IMR-90 (cell line): ENCODE measurements around the gene ZNF286A. TPM values are rescaled to one million over a fixed set of nuclear protein-coding genes. Genes with fewer than 3 reads are reported as not detected.
"Not testable (repeated sequence)": the region's sequence is repeated elsewhere in the genome, so short reads cannot be mapped to it uniquely, and the experiment has no call there.

Experiments
- ATAC-seq: fragments of 200-7000 bp; cut with Tn5 transposase; 2 replicates; pipeline ENCODE4 v1.9.1; 2020; ENCODE audit warnings: low read depth, mild to moderate bottlenecking, moderate library complexity
- Bru-seq: library from RNA; stranded (reverse); fragments of 400-500 nt; gene quantifications from one replicate; lab custom pipeline; 2021; lab: Mats Ljungman, UMichigan
- BruChase-seq, 2 experiments: library from RNA; stranded (reverse); fragments of 400-500 nt; gene quantifications; one replicate each; lab custom pipeline; 2021; lab: Mats Ljungman, UMichigan
- BruUV-seq: library from RNA; stranded (reverse); fragments of 400-500 nt; replicated peaks from 2 replicates; lab custom pipeline; 2021; lab: Mats Ljungman, UMichigan
- CTCF ChIA-PET: fragments of 300-600 bp; formaldehyde crosslinking; extraction: SDS; loops from one replicate; lab custom pipeline; 2021; ENCODE audit warnings: antibody characterized with exemption; lab: Yijun Ruan, JAX
- POLR2A ChIA-PET: fragments of 300-600 bp; sonication (Branson Sonifier 250); formaldehyde crosslinking; loops from one replicate; lab custom pipeline; 2022; ENCODE audit warnings: antibody characterized with exemption; ENCODE audit not compliant: unreplicated experiment; lab: Charles Lee
- DNase-seq: peaks from one replicate; pipeline ENCODE4 v3.0.0; 2013
- H2AFZ ChIP-seq: replicated peaks from 2 replicates; pipeline ENCODE3; 2013; ENCODE audit warnings: low read length, mild to moderate bottlenecking; ENCODE audit not compliant: poor library complexity
- H2AK5ac ChIP-seq: 2 replicates; pipeline ENCODE4 v1.6.1; 2013; ENCODE audit warnings: low read depth, low read length, inconsistent platforms
- H2AK9ac ChIP-seq: replicated peaks from 2 replicates; pipeline ENCODE3; 2013; ENCODE audit warnings: mild to moderate bottlenecking, low read depth, low read length, moderate library complexity; ENCODE audit not compliant: poor library complexity
- H2BK120ac ChIP-seq: 2 replicates; pipeline ENCODE4 v1.6.1; 2013; ENCODE audit warnings: low read depth, low read length, inconsistent platforms
- H2BK15ac ChIP-seq: 3 replicates; pipeline ENCODE4 v1.6.1; 2013; ENCODE audit warnings: low read depth, low read length, inconsistent platforms
- H2BK20ac ChIP-seq: 2 replicates; pipeline ENCODE4 v1.6.1; 2013; ENCODE audit warnings: low read depth, mild to moderate bottlenecking, inconsistent platforms, low read length, moderate library complexity
- H2BK5ac ChIP-seq: 2 replicates; pipeline ENCODE4 v1.6.1; 2013; ENCODE audit warnings: mild to moderate bottlenecking, low read depth, low read length, inconsistent platforms; ENCODE audit not compliant: poor library complexity, severe bottlenecking
- H3K14ac ChIP-seq: replicated peaks from 2 replicates; pipeline ENCODE4 v1.6.1; 2013; ENCODE audit warnings: low read depth, low read length, inconsistent platforms
- H3K18ac ChIP-seq: 2 replicates; pipeline ENCODE4 v1.6.1; 2013; ENCODE audit warnings: low read depth, low read length, control low read depth
- H3K23ac ChIP-seq: 2 replicates; pipeline ENCODE4 v1.6.1; 2013; ENCODE audit warnings: low read depth, low read length, inconsistent platforms
- H3K27ac ChIP-seq: 2 replicates; pipeline ENCODE4 v1.5.1; 2013; ENCODE audit warnings: mild to moderate bottlenecking, control low read depth, low read length; ENCODE audit not compliant: insufficient read depth
- H3K27me3 ChIP-seq: 2 replicates; pipeline ENCODE4 v1.6.1; 2013; ENCODE audit warnings: low read length; ENCODE audit not compliant: control insufficient read depth, insufficient read depth
- H3K36me3 ChIP-seq: 2 replicates; pipeline ENCODE4 v1.6.1; 2013; ENCODE audit warnings: low read length, mixed read lengths; ENCODE audit not compliant: control insufficient read depth, insufficient read depth
- H3K4ac ChIP-seq: 2 replicates; pipeline ENCODE4 v1.6.1; 2013; ENCODE audit warnings: low read depth, low read length, inconsistent platforms
- H3K4me1 ChIP-seq: 2 replicates; pipeline ENCODE4 v1.6.1; 2013; ENCODE audit warnings: low read length, mixed read lengths; ENCODE audit not compliant: control insufficient read depth, insufficient read depth
- H3K4me2 ChIP-seq: 2 replicates; pipeline ENCODE4 v1.6.1; 2013; ENCODE audit warnings: low read depth, mild to moderate bottlenecking, control low read depth, low read length, moderate library complexity
- H3K4me3 ChIP-seq: 2 replicates; pipeline ENCODE4 v1.5.1; 2013; ENCODE audit warnings: low read depth, mild to moderate bottlenecking, control low read depth, low read length, moderate library complexity; ENCODE audit not compliant: insufficient read depth
- H3K56ac ChIP-seq: 2 replicates; pipeline ENCODE4 v1.6.1; 2013; ENCODE audit warnings: low read length, inconsistent platforms; ENCODE audit not compliant: insufficient read depth; ENCODE audit errors: extremely low read depth
- H3K79me1 ChIP-seq, 2 experiments: 2 replicates each; pipeline ENCODE4 v1.6.1; 2013; ENCODE audit warnings: low read length in 2 of 2, inconsistent platforms in 1 of 2, low read depth in 1 of 2
- H3K9ac ChIP-seq: 2 replicates; pipeline ENCODE4 v1.6.1; 2013; ENCODE audit warnings: low read depth, low read length, control low read depth
- H3K9me1 ChIP-seq: 2 replicates; pipeline ENCODE4 v1.6.1; 2013; ENCODE audit warnings: low read length, inconsistent platforms; ENCODE audit not compliant: insufficient read depth
- H3K9me3 ChIP-seq: 2 replicates; pipeline ENCODE4 v1.6.1; 2013; ENCODE audit warnings: low read length; ENCODE audit not compliant: control insufficient read depth, insufficient read depth
- H4K20me1 ChIP-seq: 2 replicates; pipeline ENCODE4 v1.6.1; 2013; ENCODE audit warnings: low read length, inconsistent platforms; ENCODE audit not compliant: insufficient read depth
- H4K5ac ChIP-seq: 2 replicates; pipeline ENCODE4 v1.6.1; 2013; ENCODE audit warnings: mild to moderate bottlenecking, low read depth, low read length, control low read depth
- H4K8ac ChIP-seq, 2 experiments: 2 replicates each; pipeline ENCODE4 v1.6.1; 2013; ENCODE audit warnings: low read depth in 2 of 2, low read length in 2 of 2, control low read depth in 1 of 2, inconsistent platforms in 1 of 2
- H4K91ac ChIP-seq: 2 replicates; pipeline ENCODE4 v1.6.1; 2013; ENCODE audit warnings: low read depth, low read length, inconsistent platforms; ENCODE audit not compliant: insufficient read depth
- MAZ ChIP-seq: IDR thresholded peaks from 2 replicates; pipeline ENCODE4 v1.6.1; 2012; ENCODE audit warnings: low read depth, mild to moderate bottlenecking, low read length, improper control_type of control experiment, moderate library complexity, borderline replicate concordance
- MXI1 ChIP-seq: IDR thresholded peaks from 2 replicates; pipeline ENCODE4 v1.6.1; 2012; ENCODE audit warnings: low read depth, mild to moderate bottlenecking, low read length, moderate library complexity, borderline replicate concordance
- POLR2A ChIP-seq: IDR thresholded peaks from 2 replicates; pipeline ENCODE4 v1.6.1; 2012; ENCODE audit warnings: mild to moderate bottlenecking, low read depth, low read length
- USF2 ChIP-seq: fragments of 150-350 bp; IDR thresholded peaks from 2 replicates; pipeline ENCODE4 v1.6.1; 2017; ENCODE audit warnings: mild to moderate bottlenecking, antibody characterized with exemption, low read length, low read depth
- WGBS, 2 experiments: methylation state at CpG; one replicate each; pipeline versions ENCODE4 v1.1.5 to v1.1.7; 2013; ENCODE audit warnings: missing lambda C conversion rate in 2 of 2; ENCODE audit not compliant: insufficient read length in 1 of 2; ENCODE audit errors: extremely low coverage in 2 of 2; 5-methylcytosine and 5-hydroxymethylcytosine counted together
- dilution Hi-C: fragments of 300-500 bp; cut with HindIII; formaldehyde crosslinking; loops from one replicate; pipeline ENCODE4 v1.14.3; 2018; ENCODE audit warnings: low sequenced_read_pairs; ENCODE audit not compliant: unreplicated experiment
- in situ Hi-C: fragments of 300-500 bp; cut with MboI; formaldehyde crosslinking; loops from 3 replicates; pipeline ENCODE4 v1.14.3; 2019; ENCODE audit warnings: low sequenced_read_pairs, inconsistent platforms, mixed read lengths
- intact Hi-C: fragments of 100-400 bp; cut with micrococcal nuclease; formaldehyde crosslinking; loops from 2 replicates; pipeline ENCODE4 v1.10.0; 2022
- long read RNA-seq: library from polyadenylated mRNA; unstranded; transcript quantifications from one replicate; pipeline ENCODE4 v2.0.0, GENCODE V29; 2021; ENCODE audit not compliant: unreplicated experiment
- polyA plus RNA-seq, 3 experiments: library from polyadenylated mRNA; depleted of rRNA; stranded (reverse); fragments of >200 nt; gene quantifications; 2 replicates each; pipeline ENCODE4 v1.2.3, GENCODE V29; 2012; ENCODE audit warnings: low replicate concordance in 1 of 3
- total RNA-seq: library from RNA; depleted of rRNA; stranded (reverse); fragments of >200 nt; gene quantifications from 2 replicates; pipeline ENCODE4 v1.2.3, GENCODE V29; 2012; rRNA removed

The ZNF286A gene
- total RNA-seq (37.6 and 37.8 TPM in 2 replicates), polyA plus RNA-seq (2012; rRNA removed) (15.3 and 19.8 TPM in 2 replicates), Bru-seq, nascent RNA (percentile 82 among the genes with signal in this experiment), BruChase-seq, experiment 1, labeled RNA remaining after a 6-hour chase (percentile 85 among the genes with signal in this experiment), BruChase-seq, experiment 2, labeled RNA remaining after a 2-hour chase (percentile 95 among the genes with signal in this experiment)
- polyA plus RNA-seq (2012; cell fraction: cytosol; rRNA removed) = 3.5 and 8.6 TPM in 2 replicates
- polyA plus RNA-seq (2012; cell fraction: nucleus; rRNA removed; ENCODE audit: low replicate concordance) = 4.5 and 17.1 TPM in 2 replicates
- long read RNA-seq, full-length matches to known transcripts = 6 of 11 reads
- long read RNA-seq, partial matches to known transcripts = 4 of 11 reads
- long read RNA-seq, other reads (novel, unspliced or antisense) = 1 of 11 reads

- WGBS, 2 experiments = 0% methylated on average over 10 of the region's 44 CpGs; no CpG with 5 or more reads in 1 of the 2 experiments
- peak; percentile 59 for TF ChIP-seq POLR2A
- TF ChIP-seq MAZ = peak; percentile 48; the same call in 1 of the 2 replicates
- TF ChIP-seq MXI1 = 0 out of 2 replicates have a peak, but pooled peaks have one; percentile 23
- peak; percentile 65 for TF ChIP-seq USF2
- ATAC-seq = peak; percentile 97
Measured at GRCh38 chr17:15699413-15699924, at the start of gene ZNF286A. Gene ZNF286A (plus strand): TSS chr17:15699752. CDS start chr17:15700330, 578 bp downstream.

More at GRCh38 chr17:15699413-15699924, at the start of gene ZNF286A:
- H4K91ac ChIP-seq, dilution Hi-C loops, BruUV-seq, H2BK15ac ChIP-seq, POLR2A ChIA-PET, H3K18ac ChIP-seq, H2AK5ac ChIP-seq, H3K4me1 ChIP-seq, H3K9me1 ChIP-seq, CTCF ChIA-PET, H3K27me3 ChIP-seq, H2AK9ac ChIP-seq, in situ Hi-C loops, H4K5ac ChIP-seq, H3K79me1 ChIP-seq, H3K14ac ChIP-seq, intact Hi-C loops, H4K20me1 ChIP-seq, H2BK20ac ChIP-seq, H3K9me3 ChIP-seq, H2BK120ac ChIP-seq: not testable (repeated sequence)
- Histone ChIP-seq H3K36me3 (peaks cover 11% of the 10 kb centered on the region; the same call in 1 of the 2 replicates), H2BK5ac (peak within 1 kb of the TSS; percentile 49), H3K4ac (peak within 1 kb of the TSS; percentile 40; the same call in 1 of the 2 replicates), H3K56ac (peak within 1 kb of the TSS; percentile 41; the same call in 1 of the 2 replicates), H3K23ac (0 out of 2 replicates have a peak within 1 kb of the TSS, but pooled peaks have one; percentile 38), H3K27ac (peak within 1 kb of the TSS; percentile 64), H4K8ac (peak within 1 kb of the TSS in 1 of 2 experiments; percentile 74; a peak in 3 of 4 replicates), H2AFZ (peak within 1 kb of the TSS; percentile 51), H3K9ac (peak within 1 kb of the TSS; percentile 69), H3K4me2 (peak within 1 kb of the TSS; percentile 86), H3K4me3 (peak within 1 kb of the TSS; percentile 47)
- DNase-seq = peak; percentile 98
